ENCODE data around the gene PXDN.

Gene PXDN

GRCh38 chr2:1610096-1610485 lies 134.2 kb downstream of the PXDN start:
- DNase-seq (ENCODE audit: low read depth), result no peak

- DNase-seq (ENCODE audit: low read depth), result no peak
Observed at GRCh38 chr2:1609485-1610095, 134.7 kb downstream of the PXDN start.

- DNase-seq (ENCODE audit: low read depth), result no peak
Observed at GRCh38 chr2:1609040-1609439, 135.3 kb downstream of the PXDN start.

GRCh38 chr2:1607971-1608688 lies 136.2 kb downstream of the PXDN start:
- DNase-seq (ENCODE audit: low read depth), result no peak

- no peak for DNase-seq (ENCODE audit: low read depth)
Observed at GRCh38 chr2:1607236-1607920, 136.9 kb downstream of the PXDN start.

GRCh38 chr2:1606421-1607235 lies 137.7 kb downstream of the PXDN start:
- DNase-seq (ENCODE audit: low read depth), result no peak

- no peak for DNase-seq (ENCODE audit: low read depth)
Observed at GRCh38 chr2:1606046-1606400, 138.3 kb downstream of the PXDN start.

- no peak for DNase-seq (ENCODE audit: low read depth)
Observed at GRCh38 chr2:1605102-1606045, 138.9 kb downstream of the PXDN start.

- no peak for DNase-seq (ENCODE audit: low read depth)
Observed at GRCh38 chr2:1603521-1603920, 140.8 kb downstream of the PXDN start.

GRCh38 chr2:1603059-1603458 lies 141.3 kb downstream of the PXDN start:
- DNase-seq (ENCODE audit: low read depth), result no peak

- no peak for DNase-seq (ENCODE audit: low read depth)
Observed at GRCh38 chr2:1602278-1603010, 141.9 kb downstream of the PXDN start.

GRCh38 chr2:1601471-1602277 lies 142.6 kb downstream of the PXDN start:
- no peak for DNase-seq (ENCODE audit: low read depth)

GRCh38 chr2:1601067-1601412 lies 143.3 kb downstream of the PXDN start:
- DNase-seq (ENCODE audit: low read depth), result no peak

GRCh38 chr2:1600191-1601066 lies 143.9 kb downstream of the PXDN start:
- DNase-seq (ENCODE audit: low read depth), result no peak

- DNase-seq (ENCODE audit: low read depth), result no peak
Observed at GRCh38 chr2:1599301-1600085, 144.8 kb downstream of the PXDN start.

GRCh38 chr2:1598800-1599199 lies 145.5 kb downstream of the PXDN start:
- DNase-seq (ENCODE audit: low read depth), result no peak

- no peak for DNase-seq (ENCODE audit: low read depth)
Observed at GRCh38 chr2:1598041-1598710, 146.1 kb downstream of the PXDN start.

- DNase-seq (ENCODE audit: low read depth), result no peak
Observed at GRCh38 chr2:1595274-1595673, 149.0 kb downstream of the PXDN start.

Measured in GM04504 (cell line).